D721Med (cell line): ENCODE results near the gene SPRING1.
"Not testable (repeated sequence)": the region's sequence is repeated elsewhere in the genome, so short reads cannot be mapped to it uniquely, and the experiment has no call there.

ENCODE experiments used
- DNase-seq: peaks from one replicate; pipeline ENCODE4 v3.0.0; 2011; ENCODE audit warnings: low spot score; ENCODE audit not compliant: insufficient read length
- FAIRE-seq: peaks from 2 replicates; lab custom pipeline; 2011; peaks lifted over from hg19 to GRCh38; lab: Jason Lieb, UNC
- CTCF ChIP-seq: IDR thresholded peaks from 2 replicates; pipeline ENCODE4 v1.5.1; 2012; ENCODE audit warnings: mild to moderate bottlenecking, control low read depth; ENCODE audit not compliant: insufficient read depth; ENCODE audit errors: missing control alignments

SPRING1 gene

GRCh38 chr12:116760622-116761020, 22.8 kb upstream of the SPRING1 start:
- DNase-seq (no peak), FAIRE-seq (no peak)
- no peak for TF ChIP-seq CTCF

- DNase-seq: no peak
- FAIRE-seq: no peak
- no peak for TF ChIP-seq CTCF
Observed at GRCh38 chr12:116759783-116760621, 22.1 kb upstream of the SPRING1 start.

DNA sequence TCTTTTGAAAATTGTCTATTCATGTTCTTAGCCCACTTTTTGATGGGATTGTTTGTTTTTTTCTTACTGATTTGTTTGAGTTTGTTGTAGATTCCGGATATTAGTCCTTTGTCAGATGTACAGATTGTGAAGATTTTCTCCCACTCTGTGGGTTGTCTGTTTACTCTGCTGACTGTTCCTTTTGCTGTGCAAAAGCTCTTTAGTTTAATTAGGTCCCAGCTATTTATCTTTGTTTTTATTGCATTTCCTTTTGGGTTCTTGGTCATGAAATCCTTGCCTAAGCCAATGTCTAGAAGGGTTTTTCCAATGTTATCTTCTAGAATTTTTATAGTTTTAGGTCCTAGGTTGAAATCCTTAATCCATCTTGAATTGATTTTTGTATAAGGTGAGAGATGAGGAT, 16.9 kb upstream of the SPRING1 start:
- not testable (repeated sequence) for DNase-seq

GRCh38 chr12:116754097-116754496, 16.2 kb upstream of the SPRING1 start:
- FAIRE-seq, DNase-seq: not testable (repeated sequence)

More for the DNA sequence above, 16.9 kb upstream of the SPRING1 start:
- not testable (repeated sequence) for FAIRE-seq

- TF ChIP-seq CTCF: no peak
- no peak for FAIRE-seq
- no peak for DNase-seq
Observed at GRCh38 chr12:116750298-116750697, 12.4 kb upstream of the SPRING1 start.

DNA sequence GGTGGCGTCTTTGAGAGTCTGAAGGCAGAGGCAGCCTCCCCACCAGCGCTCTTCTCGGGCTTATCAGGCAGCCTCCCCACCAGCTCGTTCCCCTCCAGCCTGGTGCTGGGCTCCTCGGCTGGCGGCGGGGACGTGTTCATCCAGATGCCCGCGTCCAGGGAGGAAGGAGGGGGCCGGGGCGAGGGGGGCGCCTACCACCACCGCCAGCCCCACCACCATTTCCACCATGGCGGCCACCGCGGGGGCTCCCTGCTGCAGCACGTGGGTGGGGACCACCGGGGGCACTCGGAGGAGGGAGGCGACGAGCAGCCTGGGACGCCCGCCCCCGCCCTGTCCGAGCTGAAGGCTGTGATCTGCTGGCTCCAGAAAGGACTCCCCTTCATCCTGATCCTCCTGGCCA, 12.0 kb upstream of the SPRING1 start:
- no peak for FAIRE-seq
- DNase-seq: no peak
- no peak for TF ChIP-seq CTCF

GRCh38 chr12:116745554-116745953, 7.7 kb upstream of the SPRING1 start:
- no peak for FAIRE-seq
- no peak for DNase-seq
- no peak for TF ChIP-seq CTCF

- no peak for FAIRE-seq
- DNase-seq: no peak
- no peak for TF ChIP-seq CTCF
Observed at GRCh38 chr12:116744766-116745165, 6.9 kb upstream of the SPRING1 start.

DNA sequence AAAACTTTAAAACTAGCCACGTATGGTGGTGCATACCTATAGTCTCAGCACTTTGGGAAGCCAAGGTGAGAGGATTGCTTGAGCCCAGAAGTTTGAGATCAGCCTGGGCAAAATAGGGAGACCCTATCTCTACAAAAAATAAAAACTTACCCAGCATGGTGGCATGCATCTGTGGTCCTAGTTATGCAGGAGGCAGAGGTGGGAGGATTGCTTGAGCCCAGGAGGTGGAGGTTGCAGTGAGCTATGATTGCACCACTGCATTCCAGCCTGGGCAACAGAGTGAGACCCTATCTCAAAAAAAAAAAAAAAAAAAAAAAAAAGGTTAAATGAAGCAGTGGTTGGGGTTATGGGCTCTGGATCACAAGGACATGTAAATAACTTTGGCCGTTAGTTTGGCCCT, 4.9 kb upstream of the SPRING1 start:
- not testable (repeated sequence) for DNase-seq, FAIRE-seq
